NCI-H2227 treated with DMSO at 0.1 percent for 48 hours (cell line): ENCODE results near the gene WASF2.
"Not testable (repeated sequence)": the region's sequence is repeated elsewhere in the genome, so short reads cannot be mapped to it uniquely, and the experiment has no call there.

Experiments
- DNase-seq: peaks from one replicate; lab custom pipeline; 2025; lab: John Stamatoyannopoulos, UW

The WASF2 gene

DNA sequence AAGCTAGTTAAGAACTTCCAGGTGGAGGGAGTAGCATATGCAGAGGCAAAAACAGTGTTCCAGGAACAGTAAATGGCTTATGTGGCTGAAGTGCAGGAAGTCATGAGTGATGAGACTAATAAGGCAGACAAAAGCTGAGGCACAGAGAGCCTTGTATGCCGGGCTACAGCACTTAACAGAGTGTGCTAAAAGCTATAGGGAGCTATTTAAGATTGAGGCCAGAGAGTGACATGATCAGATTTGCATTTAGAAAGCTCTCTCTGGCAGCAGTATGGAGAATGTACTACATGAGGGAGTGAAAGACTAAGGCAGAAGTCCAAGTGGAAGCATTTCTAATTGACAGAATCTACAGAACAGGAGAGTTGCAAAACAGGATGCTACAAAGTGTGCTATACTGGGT is 38.6 kb downstream of the WASF2 start:
- no peak for DNase-seq

DNA sequence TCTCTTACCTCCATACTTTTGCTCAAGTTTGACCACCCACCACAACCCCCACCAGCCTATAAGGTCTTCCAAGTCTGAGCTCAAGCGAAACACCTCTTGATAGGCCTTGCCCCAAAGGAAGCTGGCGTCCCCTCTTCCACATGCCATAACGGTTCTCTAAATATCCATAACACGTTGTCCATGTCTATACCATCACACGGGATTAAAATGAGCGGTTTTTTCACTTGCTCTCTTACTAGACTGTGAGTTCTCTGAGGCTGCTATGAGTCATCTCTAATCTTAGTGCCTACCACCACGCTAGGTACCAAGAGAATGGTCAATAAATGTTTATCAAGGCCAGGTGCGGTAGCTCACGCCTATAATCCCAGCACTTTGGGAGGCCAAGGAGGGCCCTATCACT is 41.0 kb downstream of the WASF2 start:
- no peak for DNase-seq

DNA sequence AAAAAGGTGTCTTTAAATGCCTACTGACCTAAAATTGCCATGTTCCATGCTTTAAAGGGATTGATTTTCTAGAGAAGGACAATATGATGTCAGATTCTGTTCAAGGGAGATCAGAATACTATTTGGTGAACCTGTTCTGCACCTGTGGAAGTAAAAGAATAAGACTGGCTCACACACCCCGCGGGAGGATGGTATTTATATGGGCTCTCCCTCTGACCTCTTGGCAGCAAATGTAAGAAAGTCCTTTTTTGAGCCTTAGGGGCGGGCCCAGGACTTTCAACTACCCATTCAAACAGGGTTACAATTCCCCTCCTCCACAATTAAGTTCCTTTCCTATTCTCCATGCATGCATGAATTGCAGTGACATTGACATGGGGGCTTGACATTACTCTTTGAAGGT is 42.1 kb downstream of the WASF2 start:
- peak; percentile 45 for DNase-seq

DNA sequence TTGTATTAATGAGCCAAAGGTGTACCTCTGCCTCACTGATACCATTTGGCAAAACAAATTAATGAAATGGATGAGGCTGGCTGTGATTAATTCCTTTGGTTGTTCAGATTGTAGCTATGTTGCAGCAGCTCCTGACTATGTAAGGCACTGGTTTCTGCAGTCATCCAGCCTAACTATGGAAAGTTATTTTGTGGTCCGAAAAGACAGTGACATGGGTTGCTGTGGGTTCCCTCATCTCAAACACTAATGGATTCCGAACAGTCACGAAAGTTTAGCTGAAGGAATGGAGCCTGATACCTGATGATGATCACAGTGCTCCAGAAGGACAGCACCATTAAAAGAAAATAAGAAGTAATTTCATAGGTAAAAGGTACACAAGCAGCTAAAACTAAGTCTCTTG is 42.6 kb downstream of the WASF2 start:
- DNase-seq, result no peak

DNA sequence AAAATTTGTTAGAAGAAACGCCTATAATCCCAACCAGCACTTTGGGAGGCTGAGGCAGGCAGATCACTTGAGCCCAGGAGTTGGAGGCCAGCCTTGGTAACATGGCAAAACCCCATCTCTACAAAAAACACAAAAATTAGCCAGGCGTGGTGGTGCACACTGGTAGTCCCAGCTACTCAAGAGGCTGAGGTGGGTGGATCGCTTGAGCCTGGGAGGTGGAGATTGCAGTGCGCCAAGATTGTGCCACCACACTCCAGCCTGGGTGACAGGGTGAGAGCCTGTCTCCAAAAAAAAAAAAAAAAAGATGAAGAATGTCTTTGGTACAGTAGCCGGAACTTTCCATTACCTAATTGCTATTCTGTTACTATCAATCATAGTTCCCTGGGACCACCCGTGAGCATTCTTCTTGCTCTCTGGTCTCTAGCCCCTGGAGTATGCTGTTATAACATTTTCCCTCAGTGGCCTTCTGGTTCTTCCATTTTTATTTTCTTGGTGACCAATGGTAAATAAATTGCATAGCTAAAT is 43.4 kb downstream of the WASF2 start:
- DNase-seq, result no peak

DNA sequence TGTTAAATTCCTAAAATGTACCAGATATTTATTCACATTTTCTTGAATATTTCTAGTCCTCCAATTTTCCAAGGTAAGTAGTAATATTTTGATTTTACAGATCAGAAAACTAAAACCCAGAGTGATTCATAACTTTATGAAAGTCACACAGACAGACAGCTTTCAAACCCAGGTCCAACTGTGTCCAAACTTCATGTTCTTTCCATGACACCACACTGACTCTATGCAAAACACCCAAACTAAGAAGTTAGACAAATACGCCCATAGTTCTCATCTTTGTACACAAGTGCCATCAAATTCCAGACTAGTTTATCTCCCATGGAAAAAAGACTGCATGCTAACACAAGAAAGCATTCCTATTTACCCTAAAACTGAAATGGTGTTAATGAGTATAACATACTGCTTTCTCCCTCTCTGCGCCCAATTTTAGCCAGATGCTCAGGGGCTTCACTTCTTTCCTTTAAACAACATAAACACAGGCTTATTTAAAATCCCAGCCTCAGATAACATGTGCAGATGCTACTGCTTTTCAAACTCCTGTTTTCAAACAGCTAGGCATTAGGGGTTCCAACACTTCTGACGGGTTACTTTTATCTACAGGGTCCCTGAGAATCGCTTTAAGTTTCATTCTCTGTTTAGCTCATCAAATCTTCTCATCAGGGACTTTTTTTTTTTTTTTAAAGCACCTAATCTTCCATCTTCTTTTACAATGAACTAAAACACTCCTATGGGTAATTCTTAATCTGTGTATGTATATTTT is 44.6 kb downstream of the WASF2 start:
- DNase-seq, result no peak

DNA sequence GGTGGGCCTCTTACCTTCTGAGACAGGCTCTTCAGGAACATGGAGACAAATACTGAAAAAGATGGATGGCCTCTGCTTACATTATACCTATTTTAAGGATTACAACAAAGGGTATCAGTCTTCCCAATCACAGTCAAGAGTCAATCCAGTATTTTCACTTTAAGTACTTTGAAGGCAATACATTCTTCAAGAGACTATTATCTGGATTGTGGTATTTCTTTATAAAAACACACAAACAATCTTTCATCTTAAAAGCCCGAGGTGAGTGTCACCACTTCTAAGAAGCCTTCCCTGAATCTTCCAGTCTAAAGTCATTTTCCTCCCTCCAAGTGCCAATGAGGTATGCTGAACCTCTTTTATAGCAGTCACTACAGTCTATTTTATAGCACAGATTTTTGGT is 45.3 kb downstream of the WASF2 start:
- no peak for DNase-seq

DNA sequence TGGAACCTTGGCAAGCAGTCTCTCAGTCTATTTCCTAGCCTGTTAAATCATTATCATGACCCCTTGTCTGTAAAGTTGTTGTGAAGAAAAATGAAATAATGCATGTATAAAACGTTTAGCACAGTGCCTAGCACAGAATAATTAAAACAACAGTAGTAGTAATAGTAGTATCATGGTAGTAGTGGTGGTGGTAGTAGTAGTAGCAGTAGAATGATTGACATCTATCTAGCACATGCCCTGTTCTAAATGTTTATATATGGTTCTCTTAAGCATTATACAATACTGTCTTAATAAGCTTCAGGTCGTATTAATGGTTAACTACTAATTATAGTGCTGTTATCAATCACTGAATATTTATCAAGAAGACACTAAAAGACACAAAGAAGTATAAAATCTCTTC is 50.8 kb downstream of the WASF2 start:
- no peak for DNase-seq

DNA sequence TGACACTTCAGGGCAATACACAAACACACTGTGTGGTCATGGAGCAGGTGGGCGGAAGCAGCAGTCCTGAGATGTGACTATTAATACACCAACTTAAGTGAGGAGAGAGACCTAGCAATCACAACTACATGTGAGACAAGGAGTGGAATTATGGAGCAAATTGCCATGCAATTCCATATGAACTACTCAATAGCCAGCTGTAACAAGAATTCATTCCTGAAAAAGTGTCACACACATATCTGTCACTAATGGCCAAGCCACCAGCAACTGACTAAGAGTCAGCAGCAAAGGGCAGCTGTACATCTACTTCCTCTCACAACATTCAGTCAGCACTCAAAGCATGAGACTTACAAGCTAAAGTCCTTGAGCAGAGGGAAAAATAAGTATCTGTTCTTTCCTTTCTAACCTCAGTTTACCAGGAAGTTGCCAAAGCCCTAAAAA is 51.3 kb downstream of the WASF2 start:
- no peak for DNase-seq

DNA sequence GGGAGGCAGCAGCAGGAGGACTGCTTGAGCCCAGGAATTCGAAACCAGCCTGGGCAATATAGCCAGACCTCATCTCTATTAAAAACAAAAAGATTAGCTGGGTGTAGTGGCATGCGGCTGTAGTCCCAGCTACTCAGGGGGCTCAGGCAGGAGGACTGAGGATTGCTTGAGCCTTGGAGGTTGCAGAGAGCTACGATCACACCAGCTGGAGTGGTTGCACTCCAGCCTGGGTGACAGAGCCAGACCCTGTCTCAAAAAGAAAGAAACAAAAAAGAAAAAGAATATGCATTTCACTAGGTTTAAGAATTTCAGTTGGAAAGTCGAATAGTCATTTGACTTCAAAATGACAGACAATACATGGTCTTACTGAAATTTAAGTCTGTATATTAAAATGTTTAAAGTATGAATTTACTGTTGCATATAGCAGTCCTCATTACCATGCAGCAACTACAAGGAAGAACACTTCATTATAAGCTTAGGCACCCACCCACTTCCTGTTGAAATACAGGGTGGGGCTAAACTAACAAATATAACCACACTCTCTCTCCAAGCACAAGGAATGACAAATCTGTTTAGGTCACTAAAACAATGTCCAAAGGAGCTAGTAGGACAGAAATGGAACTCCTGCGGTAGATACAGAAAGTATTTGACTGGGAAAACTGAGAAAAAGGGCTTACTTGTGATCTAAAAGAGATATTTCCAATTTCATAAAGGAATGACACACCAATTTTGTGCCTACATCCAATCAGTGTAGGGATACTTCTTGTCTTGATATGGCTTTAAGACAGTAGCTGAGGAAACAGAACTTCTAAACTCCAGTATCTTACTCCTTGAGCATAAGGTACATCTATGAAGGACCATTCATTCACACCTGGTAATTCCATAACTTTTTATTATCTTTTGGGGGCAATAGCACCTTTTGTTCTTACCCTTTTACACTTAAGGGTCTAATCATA is 53.5 kb downstream of the WASF2 start:
- DNase-seq, result no peak

DNA sequence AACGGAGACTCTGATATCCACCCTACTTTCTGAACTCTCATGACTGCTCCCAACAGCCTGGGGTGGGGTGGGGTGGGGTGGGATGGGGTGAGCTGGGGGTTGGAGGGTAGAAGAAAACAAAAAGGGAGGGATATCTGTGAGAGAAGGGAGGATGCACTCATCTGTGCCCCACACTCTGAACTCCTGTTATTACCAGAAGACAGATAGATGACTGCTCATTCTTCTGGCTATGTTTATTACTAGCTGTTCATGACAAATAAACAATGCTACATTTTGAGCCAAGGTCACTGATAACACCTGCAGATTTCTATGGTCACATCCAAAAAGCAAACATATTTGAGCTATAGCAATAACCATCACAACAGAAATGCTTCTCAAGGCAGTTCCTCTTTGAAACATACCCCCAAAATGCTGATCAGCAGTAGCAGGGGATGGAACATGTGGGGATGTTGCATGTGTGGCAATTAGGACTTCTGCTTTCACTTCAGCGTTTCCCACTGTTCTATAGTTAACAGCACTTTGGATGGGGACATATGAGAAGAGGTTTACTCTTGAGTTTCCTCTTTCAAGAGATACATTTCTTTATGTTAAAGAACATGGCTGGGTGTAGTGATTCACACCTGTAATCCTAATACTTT is 54.3 kb downstream of the WASF2 start:
- DNase-seq, result no peak

DNA sequence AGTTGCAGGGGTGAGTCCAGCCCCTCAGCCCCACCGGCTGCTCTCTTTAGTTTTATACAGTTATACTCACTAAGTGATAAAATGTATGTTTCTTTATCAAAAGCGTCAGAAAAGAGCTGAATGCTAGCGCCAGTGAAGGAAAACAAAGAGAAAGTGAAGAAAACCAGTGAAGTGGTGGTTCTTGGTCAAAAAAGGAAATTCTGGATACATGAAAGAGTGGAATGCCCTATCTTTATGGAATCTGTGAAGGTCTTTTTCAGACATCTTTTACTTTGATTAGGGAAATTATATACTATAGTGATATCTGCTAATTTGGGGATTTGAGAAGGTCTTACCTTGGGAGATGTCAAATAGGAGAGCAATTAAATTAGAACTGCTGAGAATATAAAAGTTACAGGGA is 56.3 kb downstream of the WASF2 start:
- DNase-seq, result no peak

DNA sequence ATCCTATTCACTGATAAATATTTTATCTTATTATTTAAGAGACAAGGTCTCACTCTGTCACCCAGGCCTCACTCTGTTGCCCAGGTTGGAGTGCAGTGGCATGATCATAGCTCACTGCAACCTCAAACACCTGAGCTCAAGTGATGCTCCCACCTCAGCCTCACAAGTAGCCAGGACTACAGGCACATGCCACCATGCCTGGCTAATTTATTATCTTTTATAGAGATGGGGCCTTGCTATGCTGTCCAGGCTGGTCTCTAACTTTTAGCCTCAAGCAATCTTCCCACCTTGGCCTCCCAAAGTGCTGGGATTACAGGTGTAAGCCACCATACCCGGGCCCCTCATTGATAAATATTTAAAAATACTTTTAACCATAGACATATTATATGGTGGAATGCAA is 57.2 kb downstream of the WASF2 start:
- not testable (repeated sequence) for DNase-seq

DNA sequence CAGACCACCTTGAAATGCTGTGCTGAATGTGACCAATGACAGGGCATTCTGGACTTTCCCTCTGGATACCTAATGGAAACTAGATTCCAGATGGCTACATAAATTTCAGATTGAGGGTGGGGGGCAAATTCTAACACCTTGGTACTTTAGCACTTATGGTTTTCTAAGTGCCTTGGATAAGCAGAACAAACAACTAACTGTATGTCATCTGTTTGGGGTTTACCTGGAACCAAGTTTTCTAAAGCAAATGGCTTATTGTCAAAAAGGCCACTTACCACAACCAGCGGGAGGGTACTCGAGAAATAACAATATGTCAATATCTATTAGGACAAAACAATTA is 58.4 kb downstream of the WASF2 start:
- no peak for DNase-seq

DNA sequence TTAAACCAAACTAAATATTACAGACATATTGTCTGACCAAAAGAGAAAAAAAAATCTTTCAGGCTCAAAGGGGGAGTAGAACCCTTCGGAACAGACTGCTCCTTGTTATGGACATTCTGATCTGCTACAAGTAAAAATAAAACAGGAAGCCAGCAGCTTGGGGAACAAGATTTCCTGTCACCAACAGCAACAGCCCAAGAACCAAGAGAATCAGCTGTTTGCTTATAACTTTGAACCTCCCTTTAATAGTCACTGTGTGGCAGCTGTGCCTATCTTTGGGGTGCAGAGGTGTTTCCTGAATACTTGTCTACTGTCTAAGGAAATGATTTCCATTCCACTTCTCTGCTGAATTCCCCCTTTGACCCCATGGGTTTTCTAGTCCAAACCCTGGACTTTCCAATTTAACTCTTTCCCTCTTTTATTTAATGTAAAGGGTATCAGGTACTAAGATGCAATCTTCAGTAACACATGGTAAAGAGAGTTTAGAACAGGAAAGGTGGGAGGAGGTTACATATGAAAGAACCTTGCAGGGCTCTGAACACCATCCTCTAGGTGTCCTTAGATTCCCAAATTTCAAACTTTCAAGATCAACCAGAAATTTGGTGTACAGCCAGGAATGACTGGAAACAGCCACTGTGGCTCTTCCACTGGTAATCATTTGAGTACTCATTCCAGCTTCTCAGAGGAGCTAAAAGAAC is 58.9 kb downstream of the WASF2 start:
- no peak for DNase-seq

DNA sequence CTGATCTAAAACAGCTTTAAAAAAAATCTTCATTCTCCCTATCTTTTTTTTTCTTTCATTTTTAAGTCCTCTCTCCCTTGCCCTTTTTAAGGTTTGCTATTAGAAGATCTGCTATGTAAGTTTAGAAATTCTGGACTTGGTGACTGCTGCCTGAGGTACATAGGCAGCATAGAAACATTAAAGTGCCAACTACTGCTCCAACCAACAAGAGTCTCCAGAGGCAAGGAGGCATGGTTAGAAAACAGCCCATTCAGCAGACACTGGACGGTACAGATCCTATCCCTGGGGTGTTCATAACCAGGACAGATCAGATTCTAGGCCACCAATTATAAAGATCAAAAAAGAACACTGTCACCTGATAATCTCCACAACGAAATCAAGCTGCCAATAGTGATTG is 60.9 kb downstream of the WASF2 start:
- DNase-seq, result no peak

DNA sequence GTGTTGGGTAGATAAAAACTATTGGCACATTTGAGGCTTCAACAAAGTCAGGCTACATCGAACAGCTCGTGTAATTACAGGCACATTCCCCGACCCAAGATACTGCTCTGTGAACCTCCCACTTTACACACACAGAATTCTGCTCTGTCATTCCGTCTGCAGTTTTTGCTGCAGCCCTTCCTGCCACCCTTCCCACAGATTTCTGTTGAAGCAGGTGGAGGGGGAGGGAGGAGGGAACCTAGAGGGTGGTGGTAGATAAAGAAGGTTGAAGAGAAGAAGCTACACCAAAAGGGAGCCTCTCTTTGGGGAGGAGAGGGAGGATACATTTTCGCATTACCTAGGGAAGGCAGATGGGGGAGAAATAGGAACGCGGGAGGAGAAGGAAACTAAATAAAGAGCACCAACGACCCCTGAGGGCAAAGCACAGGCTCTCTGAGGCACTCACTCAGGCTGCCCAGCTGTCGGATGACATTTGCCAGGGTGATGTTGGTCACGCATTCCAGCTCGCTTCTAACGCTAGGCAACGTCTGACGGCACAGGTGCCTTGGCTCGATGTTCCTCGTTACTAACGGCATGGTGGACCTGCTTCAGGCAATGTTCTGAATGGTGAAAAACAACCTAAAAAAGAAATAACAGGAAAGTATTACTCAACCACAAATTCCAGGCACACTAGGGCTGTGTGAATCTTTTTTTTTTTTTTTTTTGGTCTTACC is 61.5 kb downstream of the WASF2 start:
- DNase-seq, result peak; percentile 22

DNA sequence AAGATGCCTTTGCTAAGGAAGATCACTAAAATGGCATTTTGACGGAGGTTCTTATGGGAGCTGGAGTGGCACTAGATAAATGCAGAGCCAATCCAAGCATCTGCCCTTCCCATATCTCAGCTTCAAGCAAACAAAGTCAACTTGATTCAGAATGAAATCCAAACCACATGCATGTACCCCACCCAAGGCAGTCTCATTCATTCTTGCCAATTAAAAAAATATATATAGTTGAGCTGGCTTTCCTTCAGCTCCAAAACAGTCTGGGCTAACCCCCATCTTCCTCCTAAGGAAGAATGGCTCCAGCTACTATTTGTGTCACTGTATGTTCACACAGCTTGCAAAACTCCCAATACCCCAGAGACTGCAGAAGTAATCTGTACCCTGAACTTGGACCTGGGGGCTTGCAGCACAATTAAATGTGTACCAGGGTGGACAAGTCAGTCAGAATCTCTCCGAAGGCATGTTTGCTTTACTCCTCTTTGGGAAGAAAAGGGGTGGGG is 62.1 kb downstream of the WASF2 start:
- DNase-seq, result no peak

DNA sequence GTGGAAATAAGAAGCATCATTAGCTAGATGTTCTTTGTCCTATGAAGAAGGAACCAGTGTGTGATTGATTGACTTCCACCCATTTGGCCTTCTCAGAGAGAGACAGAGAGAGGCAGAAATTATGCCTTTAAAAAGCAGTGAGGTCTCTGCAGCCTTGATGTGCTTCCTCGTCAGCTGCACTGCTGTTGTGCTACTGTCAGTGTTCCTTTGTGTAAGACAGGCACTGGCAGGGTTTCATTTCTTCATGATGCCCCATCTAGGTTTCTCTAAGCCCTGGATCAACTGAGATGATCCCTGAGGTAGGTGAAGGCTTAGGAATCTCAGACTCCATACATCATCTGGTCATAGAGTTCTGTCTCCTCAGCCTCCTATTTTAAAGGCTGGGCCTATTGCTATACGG is 62.6 kb downstream of the WASF2 start:
- no peak for DNase-seq

DNA sequence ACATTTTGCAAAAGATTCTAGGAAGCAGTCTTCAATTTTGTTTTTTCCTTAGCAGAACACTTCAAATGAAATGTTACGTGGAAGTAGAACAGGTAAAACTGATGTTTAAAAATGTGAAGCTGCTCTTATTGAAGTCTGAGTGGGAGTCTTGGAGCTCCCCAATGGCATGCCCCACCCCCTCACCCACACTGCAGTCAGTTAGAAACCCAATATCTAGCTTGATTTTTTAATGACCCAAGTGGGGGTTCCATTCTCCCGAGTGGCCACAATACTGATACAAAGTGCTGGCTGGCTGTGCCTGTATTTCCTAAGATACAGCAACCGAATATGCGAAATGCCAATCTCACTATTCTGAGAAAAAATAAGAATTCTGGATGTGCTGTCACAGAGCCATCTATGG is 66.3 kb downstream of the WASF2 start:
- DNase-seq, result no peak
